ENCODE measurements around the gene SULT1C4. TPM values are rescaled to one million over a fixed set of nuclear protein-coding genes. Genes with fewer than 3 reads are reported as not detected.
"Not testable (repeated sequence)": the region's sequence is repeated elsewhere in the genome, so short reads cannot be mapped to it uniquely, and the experiment has no call there.

SULT1C4 gene
- polyA plus RNA-seq, 3 donors, result 41.4 to 47.8 (median 42.6) TPM

- DNase-seq (ENCODE audit: low read depth in 3 of 3, low spot score in 2 of 3), result no peak
Measured at GRCh38 chr2:108412995-108413710, 35.4 kb downstream of the SULT1C4 start.

- DNase-seq (ENCODE audit: low read depth in 3 of 3, low spot score in 2 of 3), result no peak
Measured at GRCh38 chr2:108413711-108414095, 35.9 kb downstream of the SULT1C4 start.

- DNase-seq (ENCODE audit: low read depth in 3 of 3, low spot score in 2 of 3), result no peak
Measured at GRCh38 chr2:108414256-108414876, 36.6 kb downstream of the SULT1C4 start.

- no peak for DNase-seq (ENCODE audit: low read depth in 3 of 3, low spot score in 2 of 3)
Measured at GRCh38 chr2:108414945-108415344, 37.2 kb downstream of the SULT1C4 start.

DNA sequence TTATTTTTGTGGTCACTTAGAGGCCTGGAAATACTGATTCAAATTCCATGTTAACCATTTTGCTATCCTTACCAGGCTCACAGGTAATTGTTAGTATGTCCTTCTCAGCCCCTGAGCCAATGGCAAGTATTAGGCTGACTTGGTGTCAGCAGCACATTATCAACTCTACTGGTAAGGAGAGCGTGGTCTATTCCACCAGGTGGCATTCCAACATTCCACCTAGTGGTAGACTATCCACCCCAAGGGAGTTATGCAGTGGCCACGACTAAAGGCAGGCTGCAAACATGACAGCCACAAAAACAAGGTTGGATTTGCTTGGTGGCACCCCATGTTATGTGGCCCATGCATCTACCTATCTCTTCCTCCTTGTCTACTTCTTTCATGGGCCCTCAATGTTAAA lies 39.5 kb downstream of the SULT1C4 start:
- no peak for DNase-seq (ENCODE audit: low read depth in 3 of 3, low spot score in 2 of 3)

GRCh38 chr2:108418416-108418815 lies 40.7 kb downstream of the SULT1C4 start:
- DNase-seq (ENCODE audit: low read depth in 3 of 3, low spot score in 2 of 3), result no peak

DNA sequence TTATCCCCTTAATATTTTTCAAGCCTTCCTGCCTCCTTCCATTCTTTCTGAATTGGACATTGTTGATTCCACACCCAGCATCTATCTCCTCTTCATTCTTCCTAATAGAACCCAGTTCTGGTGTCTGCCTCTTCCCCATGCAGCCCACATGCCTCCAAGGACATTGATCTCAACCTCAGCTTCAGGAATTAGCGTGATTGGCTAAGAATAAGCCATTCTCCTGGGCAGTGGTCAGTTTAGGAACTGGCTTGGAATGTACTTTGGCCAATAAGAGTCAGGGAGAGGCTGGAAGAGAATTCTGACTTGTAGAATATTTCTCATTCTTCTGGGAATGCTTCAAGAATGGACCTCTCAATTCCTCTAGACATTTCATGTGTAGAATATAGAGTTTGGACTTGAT lies 45.3 kb downstream of the SULT1C4 start:
- DNase-seq (ENCODE audit: low read depth in 3 of 3, low spot score in 2 of 3), result no peak

GRCh38 chr2:108423502-108424251 lies 45.9 kb downstream of the SULT1C4 start:
- no peak for DNase-seq (ENCODE audit: low read depth in 3 of 3, low spot score in 2 of 3)

DNA sequence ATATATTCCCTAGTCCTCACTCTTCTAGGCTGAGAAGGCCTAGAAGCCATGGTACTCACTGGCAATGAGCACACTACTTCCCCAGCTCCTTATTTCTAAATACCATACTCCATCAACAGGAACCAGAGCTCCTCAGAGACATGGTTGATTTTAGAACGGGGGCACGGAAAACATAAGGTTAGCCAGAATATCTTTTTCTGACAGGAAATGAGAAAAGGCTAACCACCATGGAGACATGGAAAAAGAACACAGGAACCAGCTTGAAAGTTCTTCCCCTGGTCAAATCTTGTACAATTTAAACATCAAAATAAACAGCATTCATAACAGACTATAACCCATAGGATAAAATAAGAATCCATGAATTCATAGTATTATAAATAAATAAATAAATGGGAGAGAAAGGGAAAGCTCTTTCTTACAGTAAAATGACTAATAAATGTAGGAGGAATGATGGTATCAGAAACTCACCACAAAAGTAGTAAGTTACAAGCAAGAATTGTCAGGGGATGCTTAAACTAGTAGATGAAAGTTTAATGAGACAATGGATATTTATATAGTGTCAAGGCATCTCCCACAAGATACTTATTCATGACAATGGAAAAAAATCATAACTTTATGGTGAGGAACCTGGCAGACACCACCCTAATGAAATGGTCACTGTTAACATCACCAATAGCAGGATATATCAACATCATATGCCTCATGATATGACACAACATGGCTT lies 50.7 kb downstream of the SULT1C4 start:
- DNase-seq (ENCODE audit: low read depth in 3 of 3, low spot score in 2 of 3), result no peak

DNA sequence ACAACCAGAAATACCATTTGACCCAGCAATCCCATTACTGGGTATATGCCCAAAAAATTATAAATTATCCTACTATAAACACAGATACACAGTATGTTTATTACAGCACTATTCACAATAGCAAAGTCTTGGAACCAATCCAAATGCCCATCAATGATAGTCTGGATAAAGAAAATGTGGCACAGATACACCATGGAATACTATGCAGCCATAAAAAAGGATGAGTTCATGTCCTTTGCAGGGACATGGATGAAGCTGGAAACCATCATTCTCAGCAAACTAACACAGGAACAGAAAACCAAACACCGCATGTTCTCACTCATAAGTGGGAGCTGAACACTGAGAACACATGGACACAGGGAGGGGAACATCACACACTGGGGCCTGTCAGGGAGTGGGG lies 57.8 kb downstream of the SULT1C4 start:
- DNase-seq (ENCODE audit: low read depth in 3 of 3, low spot score in 2 of 3), result not testable (repeated sequence)

DNA sequence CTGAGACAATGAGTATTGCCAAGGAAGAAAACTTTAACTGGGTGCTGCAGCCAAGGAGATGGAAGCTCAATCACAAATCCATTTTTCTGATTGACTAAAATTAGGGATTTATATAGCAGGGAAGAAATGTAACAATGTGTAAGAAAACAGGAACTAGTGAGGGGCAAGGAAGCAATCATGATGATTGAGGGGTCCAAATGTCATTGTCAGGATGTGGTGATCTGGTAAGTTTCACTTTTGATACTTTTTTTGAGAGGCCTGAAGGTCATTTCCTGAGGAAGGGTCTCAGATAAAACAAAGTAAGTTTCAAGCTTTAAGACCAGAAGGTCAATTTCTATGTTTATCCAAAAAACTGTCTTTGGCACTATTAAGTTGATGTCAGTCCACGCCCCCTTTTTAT lies 59.2 kb downstream of the SULT1C4 start:
- DNase-seq (ENCODE audit: low read depth in 3 of 3, low spot score in 2 of 3), result no peak

Other genes with a start within 250 kb of the SULT1C4 start
- gene SULT1C3, start 138.0 kb upstream of the SULT1C4 start, polyA plus RNA-seq (ENCODE audit: insufficient read length in 3 of 3), result not detected
- gene SULT1C2, start 89.1 kb upstream of the SULT1C4 start, polyA plus RNA-seq (ENCODE audit: insufficient read length in 3 of 3), result 10 to 100 TPM; 42.7 to 51.7 (median 50.5) TPM
- gene GCC2, start 71.3 kb downstream of the SULT1C4 start, polyA plus RNA-seq (ENCODE audit: insufficient read length in 3 of 3), result 10 to 100 TPM; 50.8 to 57.1 (median 55.3) TPM
- 10 to 100 TPM; 50.6 to 53.8 (median 53.1) TPM for gene LIMS1, start 156.5 kb downstream of the SULT1C4 start, polyA plus RNA-seq (ENCODE audit: insufficient read length in 3 of 3)

All from right renal cortex interstitium (tissue), 3 donors.